ENCODE measurements around the gene CD84. TPM values are rescaled to one million over a fixed set of nuclear protein-coding genes. Genes with fewer than 3 reads are reported as not detected.

The CD84 gene
- total RNA-seq, 1 donor: not detected

DNA sequence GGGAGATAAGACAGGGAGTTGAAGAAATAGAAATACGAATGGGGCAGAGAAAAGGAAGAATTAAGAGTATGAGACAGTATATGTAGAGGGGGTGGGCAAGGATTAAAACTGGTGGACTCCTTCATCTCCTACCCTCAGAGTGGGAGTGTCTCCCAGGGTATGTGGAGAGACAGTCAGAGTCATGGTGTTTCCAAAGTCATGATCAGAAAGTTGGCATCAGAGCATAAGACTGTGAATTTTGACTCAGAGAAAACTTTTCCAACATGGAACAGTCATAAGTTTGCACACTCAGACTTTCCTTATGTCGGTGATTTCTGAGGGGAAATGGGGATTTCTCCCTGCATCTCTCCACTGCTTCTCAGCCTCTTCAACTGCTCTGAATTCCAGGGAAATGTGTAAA is 2.4 kb downstream of the CD84 start:
- no peak for DNase-seq (ENCODE audit: low read depth)
- no peak for TF ChIP-seq CTCF (IDR thresholded peaks at IDR 0.05; ENCODE audit: insufficient read depth, low read length)
- H3K4me3 ChIP-seq (ENCODE audit: low read depth, low read length): no peak overlapping the region

GRCh38 chr1:160576390-160576789 is 2.9 kb downstream of the CD84 start:
- no peak for TF ChIP-seq CTCF (IDR thresholded peaks at IDR 0.05; ENCODE audit: insufficient read depth, low read length)
- H3K4me3 ChIP-seq (ENCODE audit: low read depth, low read length): no peak overlapping the region
- DNase-seq (ENCODE audit: low read depth): no peak

GRCh38 chr1:160575112-160575664 is 4.1 kb downstream of the CD84 start:
- no peak overlapping the region for H3K4me3 ChIP-seq (ENCODE audit: low read depth, low read length)
- no peak for DNase-seq (ENCODE audit: low read depth)
- TF ChIP-seq CTCF (IDR thresholded peaks at IDR 0.05; ENCODE audit: insufficient read depth, low read length): no peak

GRCh38 chr1:160570840-160571239 is 8.5 kb downstream of the CD84 start:
- TF ChIP-seq CTCF (IDR thresholded peaks at IDR 0.05; ENCODE audit: insufficient read depth, low read length): no peak
- H3K4me3 ChIP-seq (ENCODE audit: low read depth, low read length): no peak overlapping the region
- DNase-seq (ENCODE audit: low read depth): no peak

- no peak overlapping the region for H3K4me3 ChIP-seq (ENCODE audit: low read depth, low read length)
- no peak for TF ChIP-seq CTCF (IDR thresholded peaks at IDR 0.05; ENCODE audit: insufficient read depth, low read length)
- DNase-seq (ENCODE audit: low read depth): no peak
Measured at GRCh38 chr1:160569806-160570205, 9.5 kb downstream of the CD84 start.

DNA sequence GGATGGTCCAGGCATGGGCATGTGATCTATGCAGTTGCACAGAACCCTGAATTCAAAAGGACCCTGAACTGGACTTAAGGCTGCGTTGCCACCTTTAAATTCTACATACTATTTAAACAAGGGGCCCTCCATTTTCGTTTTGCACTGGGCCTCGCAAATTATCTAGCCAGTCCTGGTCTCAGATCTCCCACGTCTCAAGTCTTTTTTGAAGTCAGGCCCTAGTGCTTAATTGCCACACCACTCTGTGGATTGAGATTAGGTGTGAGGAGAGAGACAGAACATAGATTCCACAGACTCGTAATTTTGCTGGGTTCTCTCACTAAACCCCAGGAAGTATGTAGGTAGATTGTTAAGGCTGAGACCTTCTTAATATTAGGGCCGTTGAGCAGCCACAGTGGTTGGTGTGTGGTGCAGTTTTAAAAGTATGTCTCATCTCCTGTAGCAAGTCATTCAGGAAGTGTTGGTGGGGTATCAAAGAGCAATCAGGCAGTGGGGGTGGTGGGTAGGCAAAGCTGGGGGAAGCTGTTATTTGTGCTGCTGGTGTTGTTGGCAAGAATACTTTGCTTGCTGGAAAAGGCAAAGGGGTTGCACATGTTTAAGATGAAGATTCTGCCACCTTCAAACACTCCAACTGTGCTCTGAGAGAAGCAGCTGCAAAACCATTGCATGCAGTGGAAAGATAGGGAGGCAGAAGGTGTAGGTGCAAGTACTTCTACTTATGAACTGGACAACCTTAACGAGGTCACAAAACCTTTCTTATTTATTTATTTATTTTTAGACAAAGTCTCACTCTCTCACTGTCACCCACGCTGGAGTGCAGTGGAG is 11.2 kb downstream of the CD84 start:
- no peak for TF ChIP-seq CTCF (IDR thresholded peaks at IDR 0.05; ENCODE audit: insufficient read depth, low read length)

More for the DNA sequence above, 11.2 kb downstream of the CD84 start:
- H3K4me3 ChIP-seq (ENCODE audit: low read depth, low read length): no peak overlapping the region
- no peak for DNase-seq (ENCODE audit: low read depth)
